BE2C (cell line): ENCODE measurements around the gene RFC5.
"Not testable (repeated sequence)": the region's sequence is repeated elsewhere in the genome, so short reads cannot be mapped to it uniquely, and the experiment has no call there.

Experiments used
- DNase-seq: peaks from one replicate; pipeline ENCODE4 v3.0.0-alpha.2; 2020
- H3K27me3 ChIP-seq: fragments of 250-450 bp; sonication (Bioruptor Pico); 2 replicates; pipeline ENCODE4 v1.5.1; 2020; ENCODE audit warnings: mild to moderate bottlenecking
- H3K36me3 ChIP-seq: fragments of 250-450 bp; sonication (Bioruptor Pico); 2 replicates; pipeline ENCODE4 v1.5.1; 2020; ENCODE audit warnings: mild to moderate bottlenecking
- H3K4me1 ChIP-seq: fragments of 250-450 bp; sonication (Bioruptor Pico); 2 replicates; pipeline ENCODE4 v1.5.1; 2020
- H3K4me3 ChIP-seq: 2 replicates; pipeline ENCODE4 v1.5.1; 2011; ENCODE audit warnings: low read depth, low read length
- H3K9me3 ChIP-seq: fragments of 250-450 bp; sonication (Bioruptor Pico); 2 replicates; pipeline ENCODE4 v1.5.1; 2020
- CTCF ChIP-seq: IDR thresholded peaks from 2 replicates; pipeline ENCODE4 v1.5.1; 2012; ENCODE audit warnings: mild to moderate bottlenecking, low read depth, low read length

RFC5 gene

GRCh38 chr12:117985182-117985581, 31.3 kb upstream of the RFC5 start:
- Histone ChIP-seq H3K27me3 (peaks cover 4% of the 10 kb centered on the region; the same call in 1 of the 2 replicates), H3K9me3 (no peaks in the 10 kb centered on the region), H3K4me3 (no peak overlapping the region), H3K4me1 (no peaks in the 10 kb centered on the region), H3K36me3 (no peaks in the 10 kb centered on the region)
- TF ChIP-seq CTCF: no peak
- DNase-seq: no peak

GRCh38 chr12:117986705-117987469, 29.6 kb upstream of the RFC5 start:
- no peak for TF ChIP-seq CTCF
- Histone ChIP-seq H3K27me3 (peaks cover 4% of the 10 kb centered on the region; the same call in 1 of the 2 replicates), H3K36me3 (no peaks in the 10 kb centered on the region), H3K9me3 (no peaks in the 10 kb centered on the region), H3K4me1 (no peaks in the 10 kb centered on the region), H3K4me3 (no peak overlapping the region)
- no peak for DNase-seq

GRCh38 chr12:117994551-117995438, 21.7 kb upstream of the RFC5 start:
- TF ChIP-seq CTCF: no peak
- Histone ChIP-seq H3K27me3 (no peaks in the 10 kb centered on the region), H3K9me3 (no peaks in the 10 kb centered on the region), H3K36me3 (no peaks in the 10 kb centered on the region), H3K4me3 (no peak overlapping the region), H3K4me1 (no peaks in the 10 kb centered on the region)
- no peak for DNase-seq

DNA sequence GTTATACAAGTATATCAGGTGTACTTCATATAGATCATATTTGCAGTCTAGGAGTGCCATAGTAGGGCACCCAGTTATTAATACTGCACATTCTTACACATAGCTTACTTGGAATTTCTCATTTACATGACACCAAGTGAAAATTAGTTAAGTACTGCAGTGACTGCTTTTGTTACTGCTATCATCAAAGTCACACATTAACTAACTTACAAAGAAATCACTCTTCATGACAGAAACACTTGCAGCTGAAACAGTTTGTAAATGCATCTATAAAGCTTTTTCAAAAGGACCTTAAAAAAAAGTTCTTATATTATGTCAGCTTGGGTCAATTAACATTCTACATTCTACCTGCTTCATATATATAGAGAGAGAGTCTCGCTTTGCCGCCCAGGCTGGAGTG, 17.8 kb upstream of the RFC5 start:
- no peak for TF ChIP-seq CTCF
- Histone ChIP-seq H3K9me3 (no peaks in the 10 kb centered on the region), H3K27me3 (no peaks in the 10 kb centered on the region), H3K36me3 (no peaks in the 10 kb centered on the region), H3K4me1 (no peaks in the 10 kb centered on the region), H3K4me3 (no peak overlapping the region)
- no peak for DNase-seq

DNA sequence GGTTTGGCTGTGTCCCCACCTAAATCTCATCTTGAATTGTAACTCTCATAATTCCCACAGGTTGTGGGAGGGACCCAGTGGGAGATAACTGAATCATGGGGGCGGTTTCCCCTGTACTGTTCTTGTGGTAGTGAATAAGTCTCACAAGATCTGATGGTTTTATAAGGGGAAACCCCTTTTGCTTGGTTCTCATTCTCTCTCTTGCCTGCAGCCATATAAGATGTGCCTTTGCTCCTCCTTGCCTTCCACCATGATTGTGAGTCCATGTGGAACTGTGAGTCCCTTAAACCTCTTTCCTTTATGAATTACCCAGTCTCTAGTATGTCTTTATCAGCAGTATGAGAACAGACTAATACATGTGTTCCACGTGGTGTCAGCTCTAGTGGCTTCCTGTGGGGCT, 16.7 kb upstream of the RFC5 start:
- not testable (repeated sequence) for H3K9me3 ChIP-seq, H3K4me1 ChIP-seq, H3K36me3 ChIP-seq, DNase-seq, H3K4me3 ChIP-seq, H3K27me3 ChIP-seq

- no peak for TF ChIP-seq CTCF
- Histone ChIP-seq H3K27me3 (no peaks in the 10 kb centered on the region; the same call in 1 of the 2 replicates), H3K4me1 (no peaks in the 10 kb centered on the region), H3K36me3 (no peaks in the 10 kb centered on the region), H3K9me3 (no peaks in the 10 kb centered on the region), H3K4me3 (no peak overlapping the region)
- no peak for DNase-seq
Measured at GRCh38 chr12:118010903-118011302, 5.6 kb upstream of the RFC5 start.
